GM12878 (cell line): Measurements from ENCODE around the gene DBNDD2. TPM values are rescaled to one million over a fixed set of nuclear protein-coding genes. Genes with fewer than 3 reads are reported as not detected.

Source experiments
- CEBPB ChIP-seq, 2 experiments: fragments of 150-350 bp in 1 of 2; IDR thresholded peaks; 2 replicates each; pipeline ENCODE4 v1.6.1; 2012 to 2014; ENCODE audit warnings: low read depth in 2 of 2, low read length in 2 of 2, borderline replicate concordance in 1 of 2, inconsistent platforms in 1 of 2
- KAT2A ChIP-seq: conservative IDR thresholded peaks from 2 replicates; pipeline ENCODE4 v1.6.1; 2011; ENCODE audit warnings: low read depth, low read length; ENCODE audit not compliant: control insufficient read depth
- KLF5 ChIP-seq: fragments of 450-650 bp; IDR thresholded peaks from 2 replicates; pipeline ENCODE4 v1.6.1; 2014; ENCODE audit warnings: mild to moderate bottlenecking; ENCODE audit not compliant: partially characterized antibody
- NBN ChIP-seq: fragments of 450-650 bp; IDR thresholded peaks from 2 replicates; pipeline ENCODE4 v1.6.1; 2016
- RELA ChIP-seq: fragments of 450-650 bp; IDR thresholded peaks from 2 replicates; pipeline ENCODE4 v1.8.0; 2014; ENCODE audit warnings: borderline replicate concordance; ENCODE audit not compliant: partially characterized antibody
- SMC3 ChIP-seq: IDR thresholded peaks from 2 replicates; pipeline ENCODE4 v1.6.1; 2011; ENCODE audit warnings: low read length, improper control_type of control experiment, borderline replicate concordance
- STAT1 ChIP-seq: fragments of 450-650 bp; conservative IDR thresholded peaks from 2 replicates; pipeline ENCODE4 v1.6.1; 2014; ENCODE audit warnings: antibody characterized with exemption, mild to moderate bottlenecking
- TCF3 ChIP-seq: IDR thresholded peaks from 2 replicates; pipeline ENCODE4 v1.6.1; 2012; ENCODE audit warnings: low read depth, mild to moderate bottlenecking, low read length, borderline replicate concordance; ENCODE audit not compliant: insufficient read depth
- ZBTB4 ChIP-seq: fragments of 450-650 bp; formaldehyde crosslinking; IDR thresholded peaks from 2 replicates; pipeline ENCODE4 v1.4.0; 2022; ENCODE audit warnings: mild to moderate bottlenecking, moderate library complexity
- polyA plus RNA-seq, 11 experiments: library from polyadenylated mRNA; depleted of rRNA in 4 of 11; unstranded in 6 of 11; stranded (reverse) in 5 of 11; fragments of >200 nt; fragmentation: Nextera tagmentation in 4 of 11; fragmentation: Illumina TruSeq in 1 of 11; extraction: Ambion mirVana in 4 of 11; extraction: Trizol in 1 of 11; gene quantifications; 1 replicate in 1 of 11; 2 replicates in 10 of 11; pipeline versions ENCODE4 v1.2.1 to v1.2.3, GENCODE V29; 2011 to 2016; ENCODE audit warnings: inconsistent platforms in 2 of 11, missing spikeins in 2 of 11, low read depth in 1 of 11
- total RNA-seq, 4 experiments: library from RNA; depleted of rRNA in 3 of 4; stranded (reverse); fragments of >200 nt in 3 of 4; fragmentation: Illumina TruSeq in 1 of 4; extraction: Trizol in 1 of 4; gene quantifications; 2 replicates each; pipeline versions ENCODE4 v1.2.1 to v1.2.3, GENCODE V29; 2013 to 2021

The DBNDD2 gene
- total and polyA plus RNA-seq, 10 of the 15 experiments (the other 5 are each of a cell fraction or from before 2014, with no cell fraction given) = 0.17 to 5.7 (median 0.49) TPM; not detected in 1

- TF ChIP-seq ZBTB4 (no peak), STAT1 (no peak), KAT2A (no peak), NBN (no peak), KLF5 (no peak), SMC3 (no peak), TCF3 (0 out of 2 replicates have a peak, but pooled peaks have one; percentile 25), CEBPB (IDR thresholded peaks at IDR 0.05; ENCODE audit: borderline replicate concordance in 1 of 2, low read depth in 2 of 2, low read length in 2 of 2) (no peak), RELA (no peak)
Observed at GRCh38 chr20:45419188-45420091, 11.4 kb downstream of the DBNDD2 start (continued).
